DMS53 treated with DMSO at 0.1 percent for 48 hours (cell line): ENCODE data around the gene ACVR1.

ENCODE experiments used
- DNase-seq: peaks from one replicate; lab custom pipeline; 2025; ENCODE audit not compliant: unreplicated experiment; lab: John Stamatoyannopoulos, UW

Gene ACVR1

DNA sequence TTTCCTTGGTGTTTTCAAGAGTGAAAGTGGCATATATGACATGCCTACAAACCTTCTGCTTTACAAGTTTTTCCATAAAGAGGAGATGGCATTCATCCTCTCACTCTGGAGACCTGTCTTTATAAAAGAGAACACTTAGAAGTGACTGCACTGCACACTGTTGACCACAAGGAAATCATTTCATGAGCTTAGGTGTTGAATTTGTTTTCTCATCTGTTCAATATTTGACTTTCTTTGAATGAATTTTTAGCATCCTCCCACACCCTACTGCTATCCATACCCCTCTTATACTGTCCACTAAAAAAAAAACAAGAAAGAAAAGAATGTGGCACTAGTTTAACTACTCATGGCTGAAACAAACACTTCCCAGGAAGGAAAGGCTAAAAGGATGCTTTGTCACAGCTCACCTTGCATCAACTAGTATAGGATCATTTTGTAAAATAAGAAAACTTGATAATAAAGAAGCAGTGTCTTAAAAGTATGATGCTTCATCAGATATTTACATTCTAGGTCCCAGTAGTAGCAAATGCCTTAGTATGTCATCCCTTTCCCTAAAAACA lies 83.0 kb downstream of the ACVR1 start:
- no peak for DNase-seq

GRCh38 chr2:157792335-157793052 lies 83.6 kb downstream of the ACVR1 start:
- DNase-seq: no peak

DNA sequence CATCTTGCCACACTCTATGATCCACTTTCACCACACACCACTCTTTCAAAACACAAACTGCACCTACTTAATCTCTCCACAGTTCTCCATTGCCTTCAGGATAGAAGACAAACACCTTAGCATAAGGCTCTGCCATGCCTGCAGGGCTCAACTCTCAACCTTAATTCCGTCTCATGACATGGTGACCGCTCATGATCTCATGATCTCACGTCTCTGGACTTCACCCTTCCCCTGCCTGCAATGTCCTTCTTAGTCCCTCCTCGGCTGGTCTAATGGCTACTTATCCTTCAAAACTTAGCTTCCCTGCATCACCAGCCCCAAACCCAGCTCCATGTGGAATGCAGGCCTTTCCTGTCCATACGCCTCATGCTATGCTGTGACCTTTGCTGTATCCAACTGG lies 85.3 kb downstream of the ACVR1 start:
- DNase-seq: no peak

- no peak for DNase-seq
These were observed 86.1 kb downstream of the ACVR1 start for GRCh38 chr2:157789933-157790511.

DNA sequence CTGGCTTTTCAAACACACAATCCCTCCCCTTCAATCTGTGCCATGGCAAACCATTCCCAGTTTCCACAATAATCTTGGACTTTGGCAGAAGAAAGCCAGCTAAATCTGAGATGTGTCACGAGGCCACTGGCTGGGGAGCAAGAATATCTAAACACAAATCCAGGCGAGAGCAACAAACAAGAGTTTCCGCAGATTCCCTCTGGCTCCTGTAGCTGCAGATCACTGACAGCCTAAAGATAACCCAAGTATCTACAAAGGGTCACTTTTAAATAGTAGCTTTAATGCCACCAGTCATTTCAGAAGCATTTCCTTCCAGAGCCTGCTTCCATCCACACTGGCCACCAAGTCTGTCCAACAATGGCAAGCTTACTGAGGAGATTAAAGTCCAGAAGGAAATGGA lies 86.9 kb downstream of the ACVR1 start:
- no peak for DNase-seq

DNA sequence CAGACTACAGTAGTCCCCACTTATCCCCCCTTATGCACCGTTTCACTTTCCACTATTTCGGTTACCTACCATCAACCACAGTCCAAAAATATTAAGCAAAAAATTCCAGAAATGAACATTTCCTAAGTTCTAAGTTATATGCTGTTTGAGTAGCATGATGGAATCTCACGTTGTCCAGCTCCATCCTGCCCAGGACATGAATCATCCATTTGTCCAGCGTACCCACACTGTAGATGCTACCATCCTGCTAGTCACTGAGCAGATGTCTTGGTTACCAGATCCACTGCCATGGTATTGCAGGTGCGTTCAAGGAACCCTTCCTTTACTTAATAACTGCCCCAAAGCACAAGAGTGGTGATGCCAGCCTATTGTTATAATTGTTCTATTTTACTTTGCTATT lies 87.9 kb downstream of the ACVR1 start:
- DNase-seq: no peak

- DNase-seq: no peak
These were observed 88.7 kb downstream of the ACVR1 start for GRCh38 chr2:157787364-157787938.

GRCh38 chr2:157786663-157787363 lies 89.3 kb downstream of the ACVR1 start:
- DNase-seq: no peak

DNA sequence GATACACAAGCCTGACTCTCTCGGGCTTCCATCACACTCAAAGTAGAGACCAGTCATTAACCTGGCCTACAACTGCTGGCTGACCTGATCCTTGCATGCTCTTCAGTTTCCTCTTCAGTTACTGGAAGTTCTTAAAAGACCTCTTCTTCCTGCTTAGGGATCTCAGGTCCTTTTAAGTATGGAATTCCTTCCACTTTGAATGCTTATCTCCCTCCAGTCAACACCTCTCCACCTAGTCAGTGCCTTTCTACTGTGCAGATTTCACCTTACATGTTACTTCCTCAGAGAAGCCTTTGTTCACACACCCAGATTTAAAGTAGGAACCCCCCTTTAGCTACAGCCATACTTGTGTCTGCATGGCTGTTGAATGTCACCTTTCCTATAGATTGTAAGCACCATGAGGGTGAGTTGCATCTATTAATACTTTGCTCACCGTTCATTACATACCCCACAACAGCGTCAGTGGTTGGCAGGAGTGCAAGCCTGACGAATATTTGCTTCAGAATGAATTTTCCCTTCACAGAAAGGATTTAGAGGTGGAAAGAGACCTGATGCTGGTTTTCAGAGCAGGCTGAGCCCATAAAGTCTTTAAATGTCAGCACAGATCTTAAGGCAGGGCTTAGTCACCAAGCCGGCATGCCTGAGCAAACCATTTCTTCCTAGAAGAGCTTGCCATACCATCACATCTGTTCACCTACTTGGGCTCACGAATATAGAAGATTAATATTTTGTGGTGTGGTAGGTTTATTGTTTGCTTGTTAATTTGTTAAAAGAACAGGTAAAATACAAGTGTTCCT lies 90.1 kb downstream of the ACVR1 start:
- DNase-seq: no peak

- DNase-seq: no peak
These were observed 90.9 kb downstream of the ACVR1 start for GRCh38 chr2:157785200-157785599.

DNA sequence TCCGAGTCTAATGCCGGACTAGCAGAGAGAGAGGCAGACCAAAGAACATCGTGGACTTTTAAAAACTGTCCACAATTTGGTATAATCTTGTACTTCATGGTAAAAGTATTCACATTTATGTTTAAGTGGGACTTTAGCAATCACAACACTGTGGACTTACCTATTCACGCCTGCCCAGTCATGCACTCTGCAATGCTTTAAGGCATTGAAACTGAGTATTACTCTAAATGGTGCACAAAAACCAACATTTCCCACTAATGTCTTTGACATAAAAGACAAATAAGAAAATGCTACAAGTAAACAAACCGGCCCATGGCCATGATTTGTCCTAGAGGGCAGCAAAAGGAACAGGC lies 91.3 kb downstream of the ACVR1 start:
- DNase-seq: no peak

DNA sequence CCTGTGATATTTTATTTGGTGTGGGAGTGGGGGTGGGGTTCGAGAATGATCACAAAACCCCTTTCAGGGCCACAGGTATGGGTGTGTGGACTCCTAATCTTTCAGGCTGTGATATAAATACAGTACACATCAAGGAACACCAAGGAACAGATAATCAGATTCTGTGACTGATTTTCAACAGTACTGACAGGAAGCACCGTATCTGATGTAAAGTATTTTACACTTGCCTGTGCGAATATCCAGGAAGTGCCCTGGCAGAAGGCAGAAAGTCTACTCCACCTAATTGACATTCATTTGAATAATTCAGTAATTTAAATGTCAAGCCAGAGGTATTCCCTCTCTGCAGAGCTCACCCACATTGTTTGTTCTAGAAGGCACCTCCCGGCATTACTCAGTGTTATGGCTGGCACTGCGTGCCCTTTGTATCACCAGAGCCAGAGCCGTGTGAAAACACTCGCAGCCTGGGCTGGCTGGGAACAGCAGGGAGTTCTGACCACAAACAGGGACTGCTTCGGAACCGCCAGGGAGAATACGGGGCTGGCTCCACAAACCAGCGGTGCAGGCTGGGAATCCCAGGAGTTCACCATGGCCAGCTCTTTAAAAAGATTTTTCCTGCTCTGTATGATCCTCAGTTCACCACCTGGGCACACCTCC lies 91.8 kb downstream of the ACVR1 start:
- no peak for DNase-seq

DNA sequence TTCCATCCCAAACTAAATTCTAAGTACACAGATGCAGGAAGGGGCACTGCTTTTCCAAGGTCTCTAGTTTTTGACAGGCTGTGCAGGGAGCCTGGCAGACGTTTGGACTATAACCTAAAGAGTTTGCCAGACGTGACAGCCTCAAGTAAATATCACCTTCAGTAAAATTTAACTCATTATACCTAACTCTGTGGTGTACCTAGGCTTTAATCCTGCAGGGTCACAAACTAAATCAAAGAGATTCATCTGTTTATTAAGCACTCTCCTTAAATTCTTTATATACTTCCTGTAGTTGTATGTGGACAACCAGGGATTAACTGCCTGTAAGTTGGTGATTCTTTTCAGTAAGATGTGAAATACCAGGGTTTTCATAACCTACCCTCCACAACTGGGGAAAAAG lies 92.9 kb downstream of the ACVR1 start:
- DNase-seq: no peak

DNA sequence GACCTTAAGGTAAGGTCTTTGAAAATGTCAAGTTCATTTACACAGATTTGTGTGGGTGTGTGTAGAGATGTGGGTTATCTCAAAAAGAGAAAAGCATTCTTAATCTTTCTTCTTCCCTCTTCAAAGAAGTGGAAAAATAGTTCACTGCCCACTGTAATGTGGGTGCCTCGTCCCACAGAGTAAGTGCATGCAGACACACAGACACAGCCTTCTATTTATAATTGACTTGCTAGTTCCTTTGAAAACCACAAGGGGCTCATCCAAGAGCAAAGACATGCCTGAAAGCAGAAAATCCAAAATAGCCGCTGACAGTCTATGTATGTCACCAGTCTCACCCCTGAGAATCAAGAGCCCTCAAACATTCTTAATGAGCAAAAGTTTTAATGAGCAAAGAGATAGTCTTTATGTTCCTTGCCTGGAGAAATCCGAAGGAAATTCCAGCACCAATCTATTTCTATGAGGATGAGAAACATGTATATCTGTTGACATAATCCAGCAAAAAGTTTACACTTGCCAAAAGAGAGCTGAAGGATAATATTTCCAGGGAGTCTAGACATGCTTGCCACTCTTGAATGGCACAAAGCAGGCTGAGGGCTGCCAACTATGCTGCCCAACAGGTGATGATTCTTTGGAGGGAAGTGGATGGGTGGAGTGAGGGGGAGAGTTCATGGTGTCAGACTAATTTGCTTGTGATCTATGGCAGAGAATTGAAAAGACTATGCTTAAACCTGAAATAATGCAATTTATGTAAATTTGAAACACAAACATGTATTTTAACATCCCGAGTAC lies 93.9 kb downstream of the ACVR1 start:
- no peak for DNase-seq

GRCh38 chr2:157780211-157780610 lies 95.9 kb downstream of the ACVR1 start:
- DNase-seq: no peak

GRCh38 chr2:157779794-157780193 lies 96.3 kb downstream of the ACVR1 start:
- peak; percentile 8 for DNase-seq

DNA sequence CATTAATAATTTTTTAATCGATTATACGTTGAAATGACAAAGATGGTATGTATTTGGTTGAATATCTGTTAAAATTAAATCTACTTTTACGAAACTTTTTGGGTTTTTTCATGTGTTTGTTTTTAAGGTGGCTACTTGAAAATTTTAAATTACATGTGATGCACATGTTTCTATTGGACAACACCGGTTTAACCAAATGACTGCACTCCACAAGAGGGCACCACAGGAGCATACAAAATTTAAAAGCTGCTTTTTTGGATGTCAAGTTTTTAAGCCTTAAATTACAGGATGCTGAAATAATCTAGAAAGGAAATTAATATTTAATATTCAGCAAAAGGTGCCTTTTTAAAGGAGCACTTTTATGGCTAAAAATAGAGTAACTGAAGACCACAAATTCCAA lies 98.7 kb downstream of the ACVR1 start:
- DNase-seq: no peak

DNA sequence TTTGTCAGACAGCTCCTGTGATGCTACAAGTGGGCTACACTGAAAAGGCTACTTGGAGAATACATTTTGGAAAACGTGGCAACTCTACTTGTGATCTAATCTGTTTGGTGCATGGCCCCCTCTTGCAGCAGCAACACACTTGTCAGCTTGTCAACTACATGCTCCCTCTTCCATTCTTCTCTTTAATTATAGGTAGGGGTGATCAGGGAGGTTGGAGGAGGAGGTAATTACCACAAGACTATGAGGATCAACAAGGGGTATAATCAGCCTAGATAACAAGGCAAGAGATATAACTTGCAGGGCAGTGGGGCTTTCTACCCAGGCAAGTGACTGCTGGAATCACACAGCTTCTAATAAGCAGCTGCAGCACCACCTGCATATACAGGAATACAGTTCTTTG lies 104.9 kb downstream of the ACVR1 start:
- DNase-seq: no peak

DNA sequence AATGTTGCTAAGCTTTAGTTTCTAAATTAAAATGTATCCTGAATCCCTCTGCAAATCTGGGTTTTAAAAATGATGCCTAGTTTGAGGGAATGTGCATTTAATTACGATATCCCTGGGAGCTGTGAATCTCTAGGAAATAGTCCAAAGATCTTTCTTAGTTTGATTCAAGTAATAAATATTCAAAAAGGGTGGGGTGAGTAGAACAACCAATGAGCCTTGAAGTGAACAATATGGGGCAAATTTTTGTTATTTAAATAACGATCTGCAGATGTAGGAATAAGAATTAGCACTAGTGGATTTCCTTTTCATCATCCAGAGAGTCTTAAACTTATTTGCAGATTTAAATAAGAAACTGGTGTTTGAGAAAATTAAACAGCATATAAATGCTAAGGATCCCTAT lies 106.3 kb downstream of the ACVR1 start:
- no peak for DNase-seq

- DNase-seq: no peak
These were observed 111.7 kb downstream of the ACVR1 start for GRCh38 chr2:157764386-157764785.
